DMS114 treated with DMSO at 0.1 percent for 48 hours (cell line): ENCODE data around the gene UACA.

ENCODE experiments used
- DNase-seq: peaks from one replicate; lab custom pipeline; 2025; ENCODE audit not compliant: unreplicated experiment; lab: John Stamatoyannopoulos, UW

The UACA gene

DNA sequence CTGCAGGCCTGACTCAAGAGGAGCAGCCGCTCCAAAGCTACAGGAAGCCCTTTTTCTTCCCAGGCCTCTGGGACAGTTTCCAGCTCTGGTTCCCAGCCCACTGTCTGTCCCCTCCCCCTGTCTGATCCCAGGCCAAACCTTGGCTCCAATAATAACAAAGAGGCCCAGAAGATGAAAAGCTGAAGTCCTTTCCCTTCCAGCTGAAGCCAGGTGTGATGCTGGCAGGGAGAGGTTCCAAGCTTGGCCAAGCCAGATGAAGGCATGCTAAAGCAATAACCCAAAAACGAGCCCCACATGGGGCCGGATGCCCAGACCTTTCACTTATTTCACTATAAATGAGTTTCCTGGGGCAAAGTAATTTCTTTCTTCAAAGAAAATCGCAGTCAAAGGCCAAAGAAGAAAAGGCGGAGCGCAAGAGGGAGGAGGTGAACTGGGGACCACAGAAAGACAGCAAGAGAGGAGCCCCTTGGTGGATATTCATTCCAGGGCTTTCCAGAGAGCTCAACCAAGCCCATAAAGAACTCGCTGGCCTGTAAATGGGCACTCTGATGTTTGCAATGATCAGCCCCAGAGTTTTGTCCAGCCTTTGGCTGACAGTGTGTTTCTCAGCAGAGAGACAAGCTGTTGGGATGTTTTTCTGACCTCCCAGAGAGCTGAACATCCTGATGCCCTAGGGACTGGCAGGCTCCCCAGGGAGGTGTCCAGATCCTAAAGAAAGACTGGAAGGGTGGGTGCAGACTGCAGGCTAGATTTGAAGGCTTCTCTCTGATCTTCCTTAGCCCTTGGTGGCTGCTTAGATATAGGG, 157.6 kb downstream of the UACA start:
- no peak for DNase-seq

DNA sequence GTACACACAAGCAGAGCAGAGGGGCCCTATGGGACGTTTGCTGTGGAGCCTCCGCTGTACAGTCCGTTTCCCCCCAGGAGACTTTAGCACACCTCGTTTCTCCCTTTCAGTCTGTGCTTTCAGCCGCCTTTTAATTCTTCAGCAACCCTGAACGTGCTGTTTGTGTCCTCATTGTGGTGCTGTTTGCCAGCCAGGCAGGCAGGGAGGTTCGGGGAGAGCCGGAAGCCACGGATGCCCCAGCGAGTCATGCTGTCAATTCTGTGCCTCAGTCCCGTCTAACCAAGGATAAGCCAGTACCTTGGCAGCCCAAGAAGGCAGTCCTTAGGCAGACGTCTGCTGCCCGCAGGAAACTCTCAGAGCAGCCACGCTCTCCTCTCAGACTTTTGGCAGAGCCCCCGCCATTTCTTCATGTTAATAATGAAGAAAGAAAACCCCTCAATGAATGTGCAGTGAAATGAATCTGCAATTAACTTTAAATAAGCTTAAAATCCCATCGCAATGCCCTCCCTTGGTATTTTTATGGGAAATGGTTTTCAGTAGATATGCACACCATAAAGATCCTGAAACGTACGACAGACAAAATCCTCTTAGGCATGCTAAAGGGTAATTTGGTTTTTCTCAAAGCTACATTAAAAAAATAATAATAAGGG, 158.6 kb downstream of the UACA start:
- DNase-seq = no peak
